HEK293 (cell line): Measurements from ENCODE around the gene C14orf93.

Experiments
- GLI2 ChIP-seq: fragments of 450-650 bp; formaldehyde crosslinking; IDR thresholded peaks from 2 replicates; pipeline ENCODE4; 2017; ENCODE audit warnings: missing biosample characterization, missing genetic modification characterization, low read depth, borderline replicate concordance
- GLIS2 ChIP-seq: fragments of 450-650 bp; formaldehyde crosslinking; IDR thresholded peaks from 2 replicates; pipeline ENCODE4 v1.5.1; 2016; ENCODE audit warnings: missing biosample characterization, missing genetic modification characterization
- HOXD13 ChIP-seq: sonication (generic); formaldehyde crosslinking; IDR thresholded peaks from 2 replicates; pipeline ENCODE4 v1.8.0; 2022; ENCODE audit warnings: missing genetic modification reagents, borderline replicate concordance
- KLF16 ChIP-seq: fragments of 450-650 bp; formaldehyde crosslinking; IDR thresholded peaks from 2 replicates; pipeline ENCODE4 v1.5.1; 2017; ENCODE audit warnings: missing biosample characterization, missing genetic modification characterization
- OSR2 ChIP-seq: fragments of 450-650 bp; formaldehyde crosslinking; IDR thresholded peaks from 2 replicates; pipeline ENCODE4 v1.5.1; 2016; ENCODE audit warnings: missing biosample characterization, missing genetic modification characterization
- SCRT2 ChIP-seq: fragments of 450-650 bp; formaldehyde crosslinking; IDR thresholded peaks from 2 replicates; pipeline ENCODE4 v1.5.1; 2016; ENCODE audit warnings: missing biosample characterization, missing genetic modification characterization
- SP3 ChIP-seq: fragments of 450-650 bp; formaldehyde crosslinking; IDR thresholded peaks from 2 replicates; pipeline ENCODE4 v1.5.1; 2016; ENCODE audit warnings: missing biosample characterization, missing genetic modification characterization
- WT1 ChIP-seq: fragments of 450-650 bp; formaldehyde crosslinking; IDR thresholded peaks from 2 replicates; pipeline ENCODE4 v1.5.1; 2016; ENCODE audit warnings: missing biosample characterization, missing genetic modification characterization
- ZBTB17 ChIP-seq: fragments of 450-650 bp; formaldehyde crosslinking; IDR thresholded peaks from 2 replicates; pipeline ENCODE4 v1.5.1; 2016; ENCODE audit warnings: missing biosample characterization, missing genetic modification characterization
- ZNF10 ChIP-seq: fragments of 450-650 bp; formaldehyde crosslinking; IDR thresholded peaks from 2 replicates; pipeline ENCODE4 v1.5.1; 2017; ENCODE audit warnings: missing biosample characterization, missing genetic modification characterization
- ZNF629 ChIP-seq: fragments of 450-650 bp; formaldehyde crosslinking; IDR thresholded peaks from 2 replicates; pipeline ENCODE4 v1.5.1; 2017; ENCODE audit warnings: missing biosample characterization, missing genetic modification characterization
- ZNF654 ChIP-seq: fragments of 450-650 bp; formaldehyde crosslinking; IDR thresholded peaks from 2 replicates; pipeline ENCODE4 v1.5.1; 2016; ENCODE audit warnings: low read depth, missing biosample characterization, missing genetic modification characterization
- ZNF76 ChIP-seq: fragments of 450-650 bp; formaldehyde crosslinking; IDR thresholded peaks from 2 replicates; pipeline ENCODE4; 2016; ENCODE audit warnings: low read depth, missing biosample characterization, missing genetic modification characterization, borderline replicate concordance
- ZNF792 ChIP-seq: fragments of 450-650 bp; formaldehyde crosslinking; IDR thresholded peaks from 2 replicates; pipeline ENCODE4 v1.5.1; 2016; ENCODE audit warnings: missing biosample characterization, missing genetic modification characterization
- ZSCAN23 ChIP-seq: fragments of 450-650 bp; formaldehyde crosslinking; IDR thresholded peaks from 2 replicates; pipeline ENCODE4 v1.5.1; 2016; ENCODE audit warnings: missing biosample characterization, missing genetic modification characterization
- ZXDB ChIP-seq: fragments of 450-650 bp; formaldehyde crosslinking; IDR thresholded peaks from 2 replicates; pipeline ENCODE4 v1.5.1; 2016; ENCODE audit warnings: missing biosample characterization, missing genetic modification characterization
- TF ChIP-seq, protein P1 (sequence below): fragments of 450-650 bp; formaldehyde crosslinking; IDR thresholded peaks from 2 replicates; pipeline ENCODE4 v1.5.1; 2016; ENCODE audit warnings: missing biosample characterization, missing genetic modification characterization
- TF ChIP-seq, protein P2 (sequence below): fragments of 450-650 bp; formaldehyde crosslinking; IDR thresholded peaks from 2 replicates; pipeline ENCODE4 v1.5.1; 2017; ENCODE audit warnings: missing biosample characterization, missing genetic modification characterization
- TF ChIP-seq, protein P3 (sequence below): fragments of 450-650 bp; formaldehyde crosslinking; IDR thresholded peaks from 2 replicates; pipeline ENCODE4 v1.5.1; 2016; ENCODE audit warnings: missing biosample characterization, missing genetic modification characterization, low read depth
- TF ChIP-seq, protein P4 (sequence below): fragments of 450-650 bp; formaldehyde crosslinking; IDR thresholded peaks from 2 replicates; pipeline ENCODE4 v1.5.1; 2016; ENCODE audit warnings: missing biosample characterization, missing genetic modification characterization
- TF ChIP-seq, protein P5 (sequence below): fragments of 450-650 bp; formaldehyde crosslinking; IDR thresholded peaks from 2 replicates; pipeline ENCODE4 v1.5.1; 2016; ENCODE audit warnings: missing biosample characterization, missing genetic modification characterization

C14orf93 gene

DNA sequence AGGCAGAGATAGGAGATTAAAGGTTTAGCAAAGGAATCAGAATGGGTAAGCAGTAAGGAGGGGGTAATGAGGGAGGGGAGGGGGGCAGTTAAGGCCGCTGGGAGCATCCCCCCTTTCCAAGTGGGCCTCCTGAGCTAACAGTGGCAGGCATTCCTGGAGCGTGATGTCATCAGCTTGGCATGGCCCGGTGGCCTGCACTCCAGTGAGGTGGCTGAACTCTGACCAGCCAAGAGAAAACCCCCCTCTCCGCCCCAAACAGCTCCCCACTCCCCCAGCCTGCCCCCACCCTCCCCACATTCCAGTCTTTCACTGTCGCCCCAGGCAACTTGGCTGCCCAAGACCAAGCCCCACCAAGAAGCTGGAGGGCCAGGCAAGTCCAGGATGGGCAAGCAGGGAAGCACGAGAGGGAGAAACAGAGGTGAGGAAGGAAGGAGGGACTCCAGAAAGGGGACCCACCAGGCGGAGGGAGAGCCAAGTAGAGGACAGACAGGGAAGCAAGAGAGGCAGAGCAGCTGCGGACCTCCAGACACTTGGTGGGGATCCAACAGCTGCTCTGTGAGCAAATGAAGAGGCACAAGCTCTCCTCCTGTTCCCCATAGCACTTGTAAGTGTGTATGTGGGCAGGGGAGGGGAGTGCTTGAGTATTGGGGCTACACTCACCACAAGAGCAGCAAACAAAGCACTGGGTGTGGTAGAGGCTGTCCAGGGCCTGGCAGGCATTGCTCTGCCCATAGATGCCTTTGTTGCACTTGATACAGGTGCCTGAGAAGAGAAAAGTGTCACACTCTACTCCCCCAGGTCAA lies 32.1 kb downstream of the C14orf93 start (continued):
- TF ChIP-seq, protein P1, sequence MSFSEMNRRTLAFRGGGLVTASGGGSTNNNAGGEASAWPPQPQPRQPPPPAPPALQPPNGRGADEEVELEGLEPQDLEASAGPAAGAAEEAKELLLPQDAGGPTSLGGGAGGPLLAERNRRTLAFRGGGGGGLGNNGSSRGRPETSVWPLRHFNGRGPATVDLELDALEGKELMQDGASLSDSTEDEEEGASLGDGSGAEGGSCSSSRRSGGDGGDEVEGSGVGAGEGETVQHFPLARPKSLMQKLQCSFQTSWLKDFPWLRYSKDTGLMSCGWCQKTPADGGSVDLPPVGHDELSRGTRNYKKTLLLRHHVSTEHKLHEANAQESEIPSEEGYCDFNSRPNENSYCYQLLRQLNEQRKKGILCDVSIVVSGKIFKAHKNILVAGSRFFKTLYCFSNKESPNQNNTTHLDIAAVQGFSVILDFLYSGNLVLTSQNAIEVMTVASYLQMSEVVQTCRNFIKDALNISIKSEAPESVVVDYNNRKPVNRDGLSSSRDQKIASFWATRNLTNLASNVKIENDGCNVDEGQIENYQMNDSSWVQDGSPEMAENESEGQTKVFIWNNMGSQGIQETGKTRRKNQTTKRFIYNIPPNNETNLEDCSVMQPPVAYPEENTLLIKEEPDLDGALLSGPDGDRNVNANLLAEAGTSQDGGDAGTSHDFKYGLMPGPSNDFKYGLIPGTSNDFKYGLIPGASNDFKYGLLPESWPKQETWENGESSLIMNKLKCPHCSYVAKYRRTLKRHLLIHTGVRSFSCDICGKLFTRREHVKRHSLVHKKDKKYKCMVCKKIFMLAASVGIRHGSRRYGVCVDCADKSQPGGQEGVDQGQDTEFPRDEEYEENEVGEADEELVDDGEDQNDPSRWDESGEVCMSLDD (tag by site-specific recombination): peak; percentile 67; the same call in 1 of the 2 replicates
- TF ChIP-seq ZNF10 (tag by site-specific recombination) (0 out of 2 replicates have a peak, but pooled peaks have one; percentile 32), ZNF654 (no peak), ZXDB (tag by site-specific recombination) (0 out of 2 replicates have a peak, but pooled peaks have one; percentile 52), SCRT2 (tag by site-specific recombination) (no peak), ZBTB17 (tag by site-specific recombination) (peak; percentile 35; the same call in 1 of the 2 replicates), HOXD13 (CRISPR knock-in tag) (no peak; the same call in 1 of the 2 replicates), ZNF792 (tag by site-specific recombination) (no peak), GLIS2 (tag by site-specific recombination) (peak; percentile 71), SP3 (tag by site-specific recombination) (no peak), OSR2 (tag by site-specific recombination) (peak; percentile 61; the same call in 1 of the 2 replicates), ZSCAN23 (tag by site-specific recombination) (0 out of 2 replicates have a peak, but pooled peaks have one; percentile 10), WT1 (tag by site-specific recombination) (peak; percentile 67), KLF16 (tag by site-specific recombination) (0 out of 2 replicates have a peak, but pooled peaks have one; percentile 24), GLI2 (tag by site-specific recombination) (no peak), ZNF629 (peak; percentile 41), ZNF76 (tag by site-specific recombination) (peak; percentile 42; the same call in 1 of the 2 replicates)
- TF ChIP-seq, protein P2, sequence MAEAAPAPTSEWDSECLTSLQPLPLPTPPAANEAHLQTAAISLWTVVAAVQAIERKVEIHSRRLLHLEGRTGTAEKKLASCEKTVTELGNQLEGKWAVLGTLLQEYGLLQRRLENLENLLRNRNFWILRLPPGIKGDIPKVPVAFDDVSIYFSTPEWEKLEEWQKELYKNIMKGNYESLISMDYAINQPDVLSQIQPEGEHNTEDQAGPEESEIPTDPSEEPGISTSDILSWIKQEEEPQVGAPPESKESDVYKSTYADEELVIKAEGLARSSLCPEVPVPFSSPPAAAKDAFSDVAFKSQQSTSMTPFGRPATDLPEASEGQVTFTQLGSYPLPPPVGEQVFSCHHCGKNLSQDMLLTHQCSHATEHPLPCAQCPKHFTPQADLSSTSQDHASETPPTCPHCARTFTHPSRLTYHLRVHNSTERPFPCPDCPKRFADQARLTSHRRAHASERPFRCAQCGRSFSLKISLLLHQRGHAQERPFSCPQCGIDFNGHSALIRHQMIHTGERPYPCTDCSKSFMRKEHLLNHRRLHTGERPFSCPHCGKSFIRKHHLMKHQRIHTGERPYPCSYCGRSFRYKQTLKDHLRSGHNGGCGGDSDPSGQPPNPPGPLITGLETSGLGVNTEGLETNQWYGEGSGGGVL: peak; percentile 100
- TF ChIP-seq, protein P3, sequence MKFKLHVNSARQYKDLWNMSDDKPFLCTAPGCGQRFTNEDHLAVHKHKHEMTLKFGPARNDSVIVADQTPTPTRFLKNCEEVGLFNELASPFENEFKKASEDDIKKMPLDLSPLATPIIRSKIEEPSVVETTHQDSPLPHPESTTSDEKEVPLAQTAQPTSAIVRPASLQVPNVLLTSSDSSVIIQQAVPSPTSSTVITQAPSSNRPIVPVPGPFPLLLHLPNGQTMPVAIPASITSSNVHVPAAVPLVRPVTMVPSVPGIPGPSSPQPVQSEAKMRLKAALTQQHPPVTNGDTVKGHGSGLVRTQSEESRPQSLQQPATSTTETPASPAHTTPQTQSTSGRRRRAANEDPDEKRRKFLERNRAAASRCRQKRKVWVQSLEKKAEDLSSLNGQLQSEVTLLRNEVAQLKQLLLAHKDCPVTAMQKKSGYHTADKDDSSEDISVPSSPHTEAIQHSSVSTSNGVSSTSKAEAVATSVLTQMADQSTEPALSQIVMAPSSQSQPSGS (tag by site-specific recombination): 0 out of 2 replicates have a peak, but pooled peaks have one; percentile 60
- TF ChIP-seq, protein P4, sequence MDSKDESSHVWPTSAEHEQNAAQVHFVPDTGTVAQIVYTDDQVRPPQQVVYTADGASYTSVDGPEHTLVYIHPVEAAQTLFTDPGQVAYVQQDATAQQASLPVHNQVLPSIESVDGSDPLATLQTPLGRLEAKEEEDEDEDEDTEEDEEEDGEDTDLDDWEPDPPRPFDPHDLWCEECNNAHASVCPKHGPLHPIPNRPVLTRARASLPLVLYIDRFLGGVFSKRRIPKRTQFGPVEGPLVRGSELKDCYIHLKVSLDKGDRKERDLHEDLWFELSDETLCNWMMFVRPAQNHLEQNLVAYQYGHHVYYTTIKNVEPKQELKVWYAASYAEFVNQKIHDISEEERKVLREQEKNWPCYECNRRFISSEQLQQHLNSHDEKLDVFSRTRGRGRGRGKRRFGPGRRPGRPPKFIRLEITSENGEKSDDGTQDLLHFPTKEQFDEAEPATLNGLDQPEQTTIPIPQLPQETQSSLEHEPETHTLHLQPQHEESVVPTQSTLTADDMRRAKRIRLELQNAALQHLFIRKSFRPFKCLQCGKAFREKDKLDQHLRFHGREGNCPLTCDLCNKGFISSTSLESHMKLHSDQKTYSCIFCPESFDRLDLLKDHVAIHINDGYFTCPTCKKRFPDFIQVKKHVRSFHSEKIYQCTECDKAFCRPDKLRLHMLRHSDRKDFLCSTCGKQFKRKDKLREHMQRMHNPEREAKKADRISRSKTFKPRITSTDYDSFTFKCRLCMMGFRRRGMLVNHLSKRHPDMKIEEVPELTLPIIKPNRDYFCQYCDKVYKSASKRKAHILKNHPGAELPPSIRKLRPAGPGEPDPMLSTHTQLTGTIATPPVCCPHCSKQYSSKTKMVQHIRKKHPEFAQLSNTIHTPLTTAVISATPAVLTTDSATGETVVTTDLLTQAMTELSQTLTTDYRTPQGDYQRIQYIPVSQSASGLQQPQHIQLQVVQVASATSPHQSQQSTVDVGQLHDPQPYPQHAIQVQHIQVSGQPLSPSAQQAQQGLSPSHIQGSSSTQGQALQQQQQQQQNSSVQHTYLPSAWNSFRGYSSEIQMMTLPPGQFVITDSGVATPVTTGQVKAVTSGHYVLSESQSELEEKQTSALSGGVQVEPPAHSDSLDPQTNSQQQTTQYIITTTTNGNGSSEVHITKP: peak; percentile 88
- TF ChIP-seq, protein P5, sequence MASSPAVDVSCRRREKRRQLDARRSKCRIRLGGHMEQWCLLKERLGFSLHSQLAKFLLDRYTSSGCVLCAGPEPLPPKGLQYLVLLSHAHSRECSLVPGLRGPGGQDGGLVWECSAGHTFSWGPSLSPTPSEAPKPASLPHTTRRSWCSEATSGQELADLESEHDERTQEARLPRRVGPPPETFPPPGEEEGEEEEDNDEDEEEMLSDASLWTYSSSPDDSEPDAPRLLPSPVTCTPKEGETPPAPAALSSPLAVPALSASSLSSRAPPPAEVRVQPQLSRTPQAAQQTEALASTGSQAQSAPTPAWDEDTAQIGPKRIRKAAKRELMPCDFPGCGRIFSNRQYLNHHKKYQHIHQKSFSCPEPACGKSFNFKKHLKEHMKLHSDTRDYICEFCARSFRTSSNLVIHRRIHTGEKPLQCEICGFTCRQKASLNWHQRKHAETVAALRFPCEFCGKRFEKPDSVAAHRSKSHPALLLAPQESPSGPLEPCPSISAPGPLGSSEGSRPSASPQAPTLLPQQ (tag by site-specific recombination): peak; percentile 63; the same call in 1 of the 2 replicates
